GM12875 (cell line): ENCODE results near the gene YIF1A.
"Not testable (repeated sequence)": the region's sequence is repeated elsewhere in the genome, so short reads cannot be mapped to it uniquely, and the experiment has no call there.

Experiments used
- H3K4me3 ChIP-seq: one replicate; pipeline ENCODE4 v1.5.1; 2011; ENCODE audit warnings: low read depth, low read length, control low read depth
- TF ChIP-seq, protein P1 (sequence below): IDR thresholded peaks from 2 replicates; pipeline ENCODE4 v1.5.1; 2011; ENCODE audit warnings: low read depth, mild to moderate bottlenecking, control low read depth, inconsistent platforms, low read length, moderate library complexity, borderline replicate concordance; ENCODE audit not compliant: insufficient read depth

The YIF1A gene

DNA sequence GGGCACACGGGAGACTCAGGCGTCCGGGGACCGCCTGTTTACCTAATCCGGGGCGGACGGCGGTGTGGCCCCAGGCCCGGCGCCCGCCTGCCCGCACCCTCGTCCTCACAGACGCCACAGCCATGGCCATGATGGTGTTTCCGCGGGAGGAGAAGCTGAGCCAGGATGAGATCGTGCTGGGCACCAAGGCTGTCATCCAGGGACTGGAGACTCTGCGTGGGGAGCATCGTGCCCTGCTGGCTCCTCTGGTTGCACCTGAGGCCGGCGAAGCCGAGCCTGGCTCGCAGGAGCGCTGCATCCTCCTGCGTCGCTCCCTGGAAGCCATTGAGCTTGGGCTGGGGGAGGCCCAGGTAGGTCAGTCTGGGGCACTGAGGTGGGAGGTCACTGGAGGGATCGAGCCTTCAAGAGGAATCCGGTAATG lies 30.5 kb downstream of the YIF1A start:
- TF ChIP-seq, protein P1, sequence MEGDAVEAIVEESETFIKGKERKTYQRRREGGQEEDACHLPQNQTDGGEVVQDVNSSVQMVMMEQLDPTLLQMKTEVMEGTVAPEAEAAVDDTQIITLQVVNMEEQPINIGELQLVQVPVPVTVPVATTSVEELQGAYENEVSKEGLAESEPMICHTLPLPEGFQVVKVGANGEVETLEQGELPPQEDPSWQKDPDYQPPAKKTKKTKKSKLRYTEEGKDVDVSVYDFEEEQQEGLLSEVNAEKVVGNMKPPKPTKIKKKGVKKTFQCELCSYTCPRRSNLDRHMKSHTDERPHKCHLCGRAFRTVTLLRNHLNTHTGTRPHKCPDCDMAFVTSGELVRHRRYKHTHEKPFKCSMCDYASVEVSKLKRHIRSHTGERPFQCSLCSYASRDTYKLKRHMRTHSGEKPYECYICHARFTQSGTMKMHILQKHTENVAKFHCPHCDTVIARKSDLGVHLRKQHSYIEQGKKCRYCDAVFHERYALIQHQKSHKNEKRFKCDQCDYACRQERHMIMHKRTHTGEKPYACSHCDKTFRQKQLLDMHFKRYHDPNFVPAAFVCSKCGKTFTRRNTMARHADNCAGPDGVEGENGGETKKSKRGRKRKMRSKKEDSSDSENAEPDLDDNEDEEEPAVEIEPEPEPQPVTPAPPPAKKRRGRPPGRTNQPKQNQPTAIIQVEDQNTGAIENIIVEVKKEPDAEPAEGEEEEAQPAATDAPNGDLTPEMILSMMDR: no peak
- peak overlapping the region; percentile 86 for H3K4me3 ChIP-seq

DNA sequence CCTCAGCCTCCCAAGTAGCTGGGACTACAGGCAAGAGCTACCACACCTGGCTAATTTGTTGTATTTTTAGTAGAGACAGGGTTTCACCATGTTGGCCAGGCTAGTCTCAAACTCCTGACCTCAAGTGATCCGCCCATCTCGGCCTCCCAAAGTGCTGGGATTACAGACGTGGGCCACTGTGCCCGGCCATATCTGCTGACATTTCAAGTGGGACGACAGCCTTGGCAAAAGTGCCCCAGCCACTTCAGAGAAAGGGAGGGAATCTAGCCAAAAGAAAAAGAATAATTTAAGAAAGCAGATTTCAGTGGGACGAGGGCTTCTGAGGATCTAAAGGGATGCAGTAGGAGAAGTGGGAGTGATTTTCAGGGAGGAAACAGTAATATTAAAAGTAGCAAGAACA lies 35.9 kb downstream of the YIF1A start:
- not testable (repeated sequence) for H3K4me3 ChIP-seq

DNA sequence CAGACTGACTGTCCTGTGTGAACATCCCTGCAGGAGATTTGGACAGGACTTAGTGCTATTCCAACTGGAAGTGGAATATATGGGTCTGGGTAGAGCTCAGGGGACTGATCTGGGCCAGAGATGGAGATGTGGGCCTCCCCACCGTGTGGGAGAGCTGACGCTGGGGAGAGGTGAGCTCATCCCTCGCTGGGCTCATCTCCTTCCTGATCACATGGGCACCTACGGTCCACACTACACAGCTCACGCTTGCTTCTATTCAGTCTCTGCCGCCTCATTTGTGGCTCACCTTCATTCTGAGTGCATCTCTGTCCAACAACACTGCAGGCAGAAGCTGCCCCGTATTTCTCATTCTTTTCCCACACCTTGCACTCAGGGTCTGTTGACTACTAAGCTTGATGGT lies 37.1 kb downstream of the YIF1A start:
- TF ChIP-seq, protein P1: no peak
- no peak overlapping the region for H3K4me3 ChIP-seq

DNA sequence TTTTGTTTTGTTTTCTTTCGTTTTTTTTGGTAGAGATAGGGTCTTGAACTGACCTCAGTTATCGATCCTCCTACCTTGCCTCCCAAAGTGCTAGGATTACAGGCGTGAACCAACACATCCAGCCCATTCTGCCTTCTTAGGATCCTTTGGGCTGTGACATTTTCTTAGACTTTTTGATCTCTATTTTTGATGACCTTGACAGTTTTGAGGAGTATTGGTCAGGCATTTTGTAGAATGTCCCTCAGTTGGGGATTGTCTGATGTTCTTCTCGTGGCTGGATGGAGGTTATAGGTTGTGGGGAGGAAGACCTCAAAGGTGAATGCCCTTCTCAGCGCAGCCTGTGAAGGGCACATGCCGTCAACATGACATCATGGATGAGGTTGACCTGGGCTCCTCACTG lies 40.0 kb downstream of the YIF1A start:
- H3K4me3 ChIP-seq: no peak overlapping the region
- TF ChIP-seq, protein P1: no peak

DNA sequence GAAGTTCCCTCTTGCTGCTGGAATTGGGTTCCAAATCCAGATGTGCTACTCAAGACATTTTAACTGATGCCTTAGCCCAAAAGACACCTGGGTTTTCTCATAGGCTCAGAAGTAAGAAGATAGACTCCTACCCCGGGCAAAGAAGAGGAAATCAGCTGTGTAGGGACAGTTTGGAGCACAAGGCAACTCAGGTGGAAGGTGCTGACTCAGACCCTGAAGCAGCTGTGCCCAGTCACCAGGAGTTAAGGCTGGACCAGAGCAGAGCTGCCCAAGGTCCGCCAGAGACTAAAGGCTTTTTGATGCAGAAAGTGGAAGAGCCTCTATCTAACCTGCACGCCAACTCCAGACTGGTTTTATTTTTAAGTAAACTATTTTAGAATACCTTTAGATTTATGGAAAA lies 41.1 kb downstream of the YIF1A start:
- TF ChIP-seq, protein P1: no peak
- H3K4me3 ChIP-seq: no peak overlapping the region

DNA sequence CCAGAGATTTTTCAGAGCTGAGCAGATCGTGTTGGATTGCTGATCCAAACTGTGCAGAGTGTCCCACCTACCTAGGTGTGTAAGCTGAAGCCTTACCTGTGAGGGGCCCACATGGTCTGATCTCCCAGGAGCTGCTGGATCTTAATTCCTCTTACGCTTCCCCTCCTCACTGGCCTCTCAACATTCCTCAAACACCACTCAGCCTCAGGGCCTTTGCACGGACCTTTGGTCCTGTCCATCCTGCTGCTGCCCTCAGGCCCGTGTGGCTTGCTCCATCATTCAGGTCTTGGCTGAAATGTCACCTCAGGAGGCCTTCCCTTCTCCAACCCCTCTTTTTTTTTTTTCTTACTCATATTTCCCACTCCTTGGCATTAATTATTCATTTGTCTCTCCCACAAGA lies 41.6 kb downstream of the YIF1A start:
- TF ChIP-seq, protein P1: no peak

DNA sequence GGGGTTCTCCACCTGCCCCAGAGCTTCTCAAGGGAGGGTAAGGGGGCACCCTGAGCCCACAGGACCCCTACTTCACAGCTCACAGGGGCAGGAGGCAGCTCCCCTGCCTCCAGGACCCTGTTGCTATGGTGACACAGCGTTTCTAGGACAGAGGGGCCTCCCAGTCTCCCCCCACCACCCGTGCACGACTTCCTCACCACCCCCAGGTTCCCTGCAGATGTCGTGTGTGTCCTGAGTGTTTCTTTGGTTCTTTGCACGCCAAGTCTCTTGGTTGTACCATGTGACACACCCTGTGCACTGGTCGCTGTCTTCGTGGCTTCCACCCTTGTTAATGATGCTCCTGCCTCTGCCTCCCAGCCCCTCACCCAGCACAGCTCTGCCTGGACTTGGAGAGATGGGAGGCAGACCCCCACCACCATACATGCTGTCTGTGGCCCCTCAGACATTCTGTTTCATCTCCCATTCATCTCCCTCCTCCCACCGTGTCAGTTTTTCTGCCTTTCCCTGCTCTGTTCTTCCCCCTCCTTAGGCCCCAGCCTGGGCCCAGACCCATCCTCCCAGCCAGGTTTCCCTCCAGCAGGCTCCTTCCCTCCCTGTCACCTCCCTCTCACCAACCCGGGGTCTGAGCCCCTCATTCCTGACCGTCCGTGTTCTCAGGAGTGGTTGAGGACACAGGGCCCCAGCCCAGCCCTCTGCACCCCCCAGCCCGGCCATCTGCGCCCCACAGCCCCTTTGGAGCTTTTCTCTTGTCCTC lies 45.0 kb downstream of the YIF1A start:
- H3K4me3 ChIP-seq: no peak overlapping the region
- TF ChIP-seq, protein P1: no peak

More for the DNA sequence above, 41.6 kb downstream of the YIF1A start:
- H3K4me3 ChIP-seq: no peak overlapping the region
